Measurements from ENCODE around the gene CCDC73.

- TF ChIP-seq CTCF (IDR thresholded peaks at IDR 0.05; ENCODE audit: low read depth, low read length, poor library complexity, severe bottlenecking) (no peak), EZH2phosphoT487 (IDR thresholded peaks at IDR 0.05; ENCODE audit: borderline replicate concordance, low read length) (no peak)
Measured at GRCh38 chr11:32817852-32818183, 23.4 kb upstream of the CCDC73 start.
